ENCODE measurements around the gene KIF18A.
"Not testable (repeated sequence)": the region's sequence is repeated elsewhere in the genome, so short reads cannot be mapped to it uniquely, and the experiment has no call there.

Gene KIF18A

GRCh38 chr11:28136157-28136556 lies 28.2 kb upstream of the KIF18A start:
- H3K27me3 ChIP-seq (ENCODE audit: control insufficient read depth in 1 of 2, insufficient read depth in 2 of 2, low read length in 2 of 2); H3K36me3 ChIP-seq (ENCODE audit: control insufficient read depth in 2 of 2, insufficient read depth in 2 of 2, low read length in 2 of 2); H3K9ac ChIP-seq (ENCODE audit: low read length in 2 of 2); H3K27ac ChIP-seq (ENCODE audit: low read length); H3K9me3 ChIP-seq (ENCODE audit: control insufficient read depth in 2 of 2, low read length in 2 of 2); H3K4me1 ChIP-seq (ENCODE audit: control insufficient read depth, insufficient read depth, low read length); H3K4me3 ChIP-seq (ENCODE audit: low read length in 2 of 2): not testable (repeated sequence)

- H3K9ac ChIP-seq (ENCODE audit: low read length in 2 of 2): no peak overlapping the region
- no peaks in the 10 kb centered on the region for H3K4me1 ChIP-seq (ENCODE audit: control insufficient read depth, insufficient read depth, low read length)
- H3K4me3 ChIP-seq (ENCODE audit: low read length in 2 of 2): no peak overlapping the region
- no peaks in the 10 kb centered on the region for H3K27me3 ChIP-seq (ENCODE audit: control insufficient read depth in 1 of 2, insufficient read depth in 2 of 2, low read length in 2 of 2)
- no peaks in the 10 kb centered on the region for H3K9me3 ChIP-seq (ENCODE audit: control insufficient read depth in 2 of 2, low read length in 2 of 2)
- H3K27ac ChIP-seq (ENCODE audit: low read length): no peak overlapping the region
- peaks cover 3 to 6% of the 10 kb centered on the region in 2 donors for H3K36me3 ChIP-seq (ENCODE audit: control insufficient read depth in 2 of 2, insufficient read depth in 2 of 2, low read length in 2 of 2)
Measured at GRCh38 chr11:28133146-28133545, 25.2 kb upstream of the KIF18A start.

- H3K27ac ChIP-seq (ENCODE audit: low read length): no peak overlapping the region
- H3K4me3 ChIP-seq (ENCODE audit: low read length in 2 of 2): no peak overlapping the region
- no peak overlapping the region for H3K9ac ChIP-seq (ENCODE audit: low read length in 2 of 2)
- H3K36me3 ChIP-seq (ENCODE audit: control insufficient read depth in 2 of 2, insufficient read depth in 2 of 2, low read length in 2 of 2): peaks cover 3 to 6% of the 10 kb centered on the region in 2 donors
- H3K27me3 ChIP-seq (ENCODE audit: control insufficient read depth in 1 of 2, insufficient read depth in 2 of 2, low read length in 2 of 2): no peaks in the 10 kb centered on the region
- H3K4me1 ChIP-seq (ENCODE audit: control insufficient read depth, insufficient read depth, low read length): no peaks in the 10 kb centered on the region
- H3K9me3 ChIP-seq (ENCODE audit: control insufficient read depth in 2 of 2, low read length in 2 of 2): no peaks in the 10 kb centered on the region
Measured at GRCh38 chr11:28132548-28132947, 24.6 kb upstream of the KIF18A start.

- Histone ChIP-seq H3K4me3 (ENCODE audit: low read length in 2 of 2) (no peak overlapping the region), H3K36me3 (ENCODE audit: control insufficient read depth in 2 of 2, insufficient read depth in 2 of 2, low read length in 2 of 2) (peaks cover 0 to 4% of the 10 kb centered on the region in 2 donors), H3K27me3 (ENCODE audit: control insufficient read depth in 1 of 2, insufficient read depth in 2 of 2, low read length in 2 of 2) (no peaks in the 10 kb centered on the region), H3K9me3 (ENCODE audit: control insufficient read depth in 2 of 2, low read length in 2 of 2) (no peaks in the 10 kb centered on the region), H3K4me1 (ENCODE audit: control insufficient read depth, insufficient read depth, low read length) (no peaks in the 10 kb centered on the region), H3K9ac (ENCODE audit: low read length in 2 of 2) (no peak overlapping the region), H3K27ac (ENCODE audit: low read length) (no peak overlapping the region)
Measured at GRCh38 chr11:28123151-28123581, 15.2 kb upstream of the KIF18A start.

GRCh38 chr11:28117712-28118111 lies 9.8 kb upstream of the KIF18A start:
- Histone ChIP-seq H3K36me3 (ENCODE audit: control insufficient read depth in 2 of 2, insufficient read depth in 2 of 2, low read length in 2 of 2) (peaks cover 3% of the 10 kb centered on the region in 2 donors), H3K9me3 (ENCODE audit: control insufficient read depth in 2 of 2, low read length in 2 of 2) (no peaks in the 10 kb centered on the region), H3K27ac (ENCODE audit: low read length) (no peak overlapping the region), H3K4me1 (ENCODE audit: control insufficient read depth, insufficient read depth, low read length) (no peaks in the 10 kb centered on the region), H3K27me3 (ENCODE audit: control insufficient read depth in 1 of 2, insufficient read depth in 2 of 2, low read length in 2 of 2) (no peaks in the 10 kb centered on the region), H3K4me3 (ENCODE audit: low read length in 2 of 2) (no peak overlapping the region), H3K9ac (ENCODE audit: low read length in 2 of 2) (no peak overlapping the region)

- no peak overlapping the region for H3K9ac ChIP-seq (ENCODE audit: low read length in 2 of 2)
- no peaks in the 10 kb centered on the region for H3K9me3 ChIP-seq (ENCODE audit: control insufficient read depth in 2 of 2, low read length in 2 of 2)
- H3K4me1 ChIP-seq (ENCODE audit: control insufficient read depth, insufficient read depth, low read length): peaks cover 6% of the 10 kb centered on the region
- peaks cover 3% of the 10 kb centered on the region in 2 donors for H3K36me3 ChIP-seq (ENCODE audit: control insufficient read depth in 2 of 2, insufficient read depth in 2 of 2, low read length in 2 of 2)
- H3K27ac ChIP-seq (ENCODE audit: low read length): no peak overlapping the region
- no peak overlapping the region for H3K4me3 ChIP-seq (ENCODE audit: low read length in 2 of 2)
- no peaks in the 10 kb centered on the region for H3K27me3 ChIP-seq (ENCODE audit: control insufficient read depth in 1 of 2, insufficient read depth in 2 of 2, low read length in 2 of 2)
Measured at GRCh38 chr11:28114731-28115130, 6.8 kb upstream of the KIF18A start.

- Histone ChIP-seq H3K27ac (ENCODE audit: low read length) (no peak overlapping the region), H3K4me1 (ENCODE audit: control insufficient read depth, insufficient read depth, low read length) (peaks cover 6% of the 10 kb centered on the region), H3K36me3 (ENCODE audit: control insufficient read depth in 2 of 2, insufficient read depth in 2 of 2, low read length in 2 of 2) (peaks cover 3% of the 10 kb centered on the region in 2 donors), H3K27me3 (ENCODE audit: control insufficient read depth in 1 of 2, insufficient read depth in 2 of 2, low read length in 2 of 2) (no peaks in the 10 kb centered on the region), H3K9me3 (ENCODE audit: control insufficient read depth in 2 of 2, low read length in 2 of 2) (no peaks in the 10 kb centered on the region), H3K4me3 (ENCODE audit: low read length in 2 of 2) (no peak overlapping the region), H3K9ac (ENCODE audit: low read length in 2 of 2) (no peak overlapping the region)
Measured at GRCh38 chr11:28114116-28114515, 6.2 kb upstream of the KIF18A start.

GRCh38 chr11:28110821-28111200 lies 2.9 kb upstream of the KIF18A start:
- Histone ChIP-seq H3K9ac (ENCODE audit: low read length in 2 of 2) (peak overlapping the region; percentile 90 to 91), H3K9me3 (ENCODE audit: control insufficient read depth in 2 of 2, low read length in 2 of 2) (no peaks in the 10 kb centered on the region), H3K4me1 (ENCODE audit: control insufficient read depth, insufficient read depth, low read length) (peaks cover 11% of the 10 kb centered on the region), H3K27ac (ENCODE audit: low read length) (peak overlapping the region; percentile 68), H3K4me3 (ENCODE audit: low read length in 2 of 2) (peak overlapping the region; percentile 83 to 97), H3K27me3 (ENCODE audit: control insufficient read depth in 1 of 2, insufficient read depth in 2 of 2, low read length in 2 of 2) (no peaks in the 10 kb centered on the region), H3K36me3 (ENCODE audit: control insufficient read depth in 2 of 2, insufficient read depth in 2 of 2, low read length in 2 of 2) (peaks cover 3% of the 10 kb centered on the region in 2 donors)

GRCh38 chr11:28110108-28110820 lies 2.3 kb upstream of the KIF18A start:
- Histone ChIP-seq H3K36me3 (ENCODE audit: control insufficient read depth in 2 of 2, insufficient read depth in 2 of 2, low read length in 2 of 2) (peaks cover 3% of the 10 kb centered on the region in 2 donors), H3K4me3 (ENCODE audit: low read length in 2 of 2) (peak overlapping the region; percentile 83 to 97), H3K27ac (ENCODE audit: low read length) (peak overlapping the region; percentile 68), H3K9me3 (ENCODE audit: control insufficient read depth in 2 of 2, low read length in 2 of 2) (no peaks in the 10 kb centered on the region), H3K4me1 (ENCODE audit: control insufficient read depth, insufficient read depth, low read length) (peaks cover 11% of the 10 kb centered on the region), H3K9ac (ENCODE audit: low read length in 2 of 2) (peak overlapping the region; percentile 90 to 91), H3K27me3 (ENCODE audit: control insufficient read depth in 1 of 2, insufficient read depth in 2 of 2, low read length in 2 of 2) (no peaks in the 10 kb centered on the region)

- Histone ChIP-seq H3K9ac (ENCODE audit: low read length in 2 of 2) (peak overlapping the region in 1 of 2 donors; percentile 91), H3K27ac (ENCODE audit: low read length) (no peak overlapping the region), H3K36me3 (ENCODE audit: control insufficient read depth in 2 of 2, insufficient read depth in 2 of 2, low read length in 2 of 2) (peaks cover 0 to 2% of the 10 kb centered on the region in 2 donors), H3K4me3 (ENCODE audit: low read length in 2 of 2) (peak overlapping the region in 1 of 2 donors; percentile 80), H3K9me3 (ENCODE audit: control insufficient read depth in 2 of 2, low read length in 2 of 2) (no peaks in the 10 kb centered on the region), H3K4me1 (ENCODE audit: control insufficient read depth, insufficient read depth, low read length) (peaks cover 11% of the 10 kb centered on the region), H3K27me3 (ENCODE audit: control insufficient read depth in 1 of 2, insufficient read depth in 2 of 2, low read length in 2 of 2) (no peaks in the 10 kb centered on the region)
Measured at GRCh38 chr11:28108958-28109357, 1.0 kb upstream of the KIF18A start.

GRCh38 chr11:28107191-28107749 lies 686 bp downstream of the KIF18A start:
- H3K36me3 ChIP-seq (ENCODE audit: control insufficient read depth in 2 of 2, insufficient read depth in 2 of 2, low read length in 2 of 2): no peaks in the 10 kb centered on the region
- no peaks in the 10 kb centered on the region for H3K27me3 ChIP-seq (ENCODE audit: control insufficient read depth in 1 of 2, insufficient read depth in 2 of 2, low read length in 2 of 2)
- peak overlapping the region; percentile 60 to 73 for H3K9ac ChIP-seq (ENCODE audit: low read length in 2 of 2)
- no peaks in the 10 kb centered on the region for H3K9me3 ChIP-seq (ENCODE audit: control insufficient read depth in 2 of 2, low read length in 2 of 2)
- peaks cover 11% of the 10 kb centered on the region for H3K4me1 ChIP-seq (ENCODE audit: control insufficient read depth, insufficient read depth, low read length)
- H3K4me3 ChIP-seq (ENCODE audit: low read length in 2 of 2): peak overlapping the region; percentile 67 to 80
- no peak overlapping the region for H3K27ac ChIP-seq (ENCODE audit: low read length)
